ENCODE measurements around the gene SCLT1. TPM values are rescaled to one million over a fixed set of nuclear protein-coding genes. Genes with fewer than 3 reads are reported as not detected.

The SCLT1 gene
- total RNA-seq, 1 experiment from 2014 or later, result 24.1 TPM

DNA sequence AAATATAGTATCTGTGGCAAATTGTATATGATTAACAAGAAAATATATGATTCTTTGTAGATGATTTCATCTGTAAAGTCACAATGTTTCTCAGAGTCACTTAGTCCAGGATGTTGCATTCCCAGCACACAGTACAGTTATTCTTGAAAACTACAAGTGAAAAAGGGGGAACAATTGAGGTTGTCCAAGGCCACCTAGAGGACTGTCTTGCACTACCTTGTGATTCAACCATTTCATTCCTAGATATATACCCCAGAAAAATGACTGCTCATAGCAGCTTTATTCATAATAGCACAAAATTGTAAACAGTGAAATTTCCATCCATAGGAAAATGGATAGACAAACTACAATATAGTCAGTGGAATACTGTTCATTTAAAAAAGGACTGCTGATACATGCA is 18.6 kb upstream of the SCLT1 start:
- no peak for DNase-seq (ENCODE audit: low spot score)
- H3K4me3 ChIP-seq (ENCODE audit: low read depth, low read length, poor library complexity, severe bottlenecking), result no peak overlapping the region
- CTCF ChIA-PET, result no interaction called here
- H3K4me1 ChIP-seq (ENCODE audit: insufficient read depth, low read length, poor library complexity, severe bottlenecking), result no peaks in the 10 kb centered on the region
- no TSS peak for BruUV-seq (replicated peaks)
- H3K36me3 ChIP-seq (ENCODE audit: insufficient read depth, low read length, poor library complexity, severe bottlenecking), result no peaks in the 10 kb centered on the region
- TF ChIP-seq, protein P1, sequence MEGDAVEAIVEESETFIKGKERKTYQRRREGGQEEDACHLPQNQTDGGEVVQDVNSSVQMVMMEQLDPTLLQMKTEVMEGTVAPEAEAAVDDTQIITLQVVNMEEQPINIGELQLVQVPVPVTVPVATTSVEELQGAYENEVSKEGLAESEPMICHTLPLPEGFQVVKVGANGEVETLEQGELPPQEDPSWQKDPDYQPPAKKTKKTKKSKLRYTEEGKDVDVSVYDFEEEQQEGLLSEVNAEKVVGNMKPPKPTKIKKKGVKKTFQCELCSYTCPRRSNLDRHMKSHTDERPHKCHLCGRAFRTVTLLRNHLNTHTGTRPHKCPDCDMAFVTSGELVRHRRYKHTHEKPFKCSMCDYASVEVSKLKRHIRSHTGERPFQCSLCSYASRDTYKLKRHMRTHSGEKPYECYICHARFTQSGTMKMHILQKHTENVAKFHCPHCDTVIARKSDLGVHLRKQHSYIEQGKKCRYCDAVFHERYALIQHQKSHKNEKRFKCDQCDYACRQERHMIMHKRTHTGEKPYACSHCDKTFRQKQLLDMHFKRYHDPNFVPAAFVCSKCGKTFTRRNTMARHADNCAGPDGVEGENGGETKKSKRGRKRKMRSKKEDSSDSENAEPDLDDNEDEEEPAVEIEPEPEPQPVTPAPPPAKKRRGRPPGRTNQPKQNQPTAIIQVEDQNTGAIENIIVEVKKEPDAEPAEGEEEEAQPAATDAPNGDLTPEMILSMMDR (conservative IDR thresholded peaks at IDR 0.05; ENCODE audit: low read depth, low read length), result no peak
- TF ChIP-seq EZH2 (IDR thresholded peaks at IDR 0.05; ENCODE audit: borderline replicate concordance, low read depth, low read length, poor library complexity, severe bottlenecking), result no peak
- POLR2A ChIA-PET (ENCODE audit: low non-redundant PET), result no interaction called here
- no peaks in the 10 kb centered on the region for H3K9me3 ChIP-seq (ENCODE audit: low read depth, low read length, poor library complexity, severe bottlenecking)
- no peak overlapping the region for H3K27ac ChIP-seq (ENCODE audit: low read depth, low read length, poor library complexity, severe bottlenecking)
- intact Hi-C loops (cut with micrococcal nuclease; ENCODE audit: unreplicated experiment), result no loop called here
- H3K27me3 ChIP-seq (replicated peaks; ENCODE audit: insufficient read depth, low read depth, low read length, poor library complexity), result no peaks in the 10 kb centered on the region

DNA sequence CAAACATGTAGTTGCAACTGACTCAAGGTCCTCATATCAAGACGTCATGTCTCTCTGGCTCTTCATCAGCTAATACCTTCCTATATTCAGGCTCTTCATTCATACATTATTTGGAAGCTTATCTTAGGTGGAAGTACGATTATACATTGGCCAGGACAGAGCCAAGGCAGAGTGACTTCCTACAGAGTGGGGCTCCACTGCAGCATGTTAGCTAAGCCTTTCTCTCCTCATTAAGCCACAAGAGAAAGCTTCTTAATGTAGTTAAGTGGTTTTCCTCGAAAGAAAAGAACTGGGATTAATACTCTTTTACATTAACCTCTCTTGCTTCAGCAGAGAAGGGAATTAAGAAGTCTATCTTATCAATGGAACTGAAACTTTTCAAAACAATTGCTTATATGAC is 17.6 kb upstream of the SCLT1 start:
- intact Hi-C loops (cut with micrococcal nuclease; ENCODE audit: unreplicated experiment), result no loop called here
- no peaks in the 10 kb centered on the region for H3K27me3 ChIP-seq (replicated peaks; ENCODE audit: insufficient read depth, low read depth, low read length, poor library complexity)
- TF ChIP-seq, protein P1 (conservative IDR thresholded peaks at IDR 0.05; ENCODE audit: low read depth, low read length), result no peak
- no peak for TF ChIP-seq EZH2 (IDR thresholded peaks at IDR 0.05; ENCODE audit: borderline replicate concordance, low read depth, low read length, poor library complexity, severe bottlenecking)
- no peak overlapping the region for H3K27ac ChIP-seq (ENCODE audit: low read depth, low read length, poor library complexity, severe bottlenecking)
- DNase-seq (ENCODE audit: low spot score), result no peak
- POLR2A ChIA-PET (ENCODE audit: low non-redundant PET), result no interaction called here
- no peaks in the 10 kb centered on the region for H3K4me1 ChIP-seq (ENCODE audit: insufficient read depth, low read length, poor library complexity, severe bottlenecking)
- BruUV-seq (replicated peaks), result no TSS peak
- H3K36me3 ChIP-seq (ENCODE audit: insufficient read depth, low read length, poor library complexity, severe bottlenecking), result no peaks in the 10 kb centered on the region
- H3K9me3 ChIP-seq (ENCODE audit: low read depth, low read length, poor library complexity, severe bottlenecking), result no peaks in the 10 kb centered on the region
- H3K4me3 ChIP-seq (ENCODE audit: low read depth, low read length, poor library complexity, severe bottlenecking), result no peak overlapping the region
- CTCF ChIA-PET, result no interaction called here

DNA sequence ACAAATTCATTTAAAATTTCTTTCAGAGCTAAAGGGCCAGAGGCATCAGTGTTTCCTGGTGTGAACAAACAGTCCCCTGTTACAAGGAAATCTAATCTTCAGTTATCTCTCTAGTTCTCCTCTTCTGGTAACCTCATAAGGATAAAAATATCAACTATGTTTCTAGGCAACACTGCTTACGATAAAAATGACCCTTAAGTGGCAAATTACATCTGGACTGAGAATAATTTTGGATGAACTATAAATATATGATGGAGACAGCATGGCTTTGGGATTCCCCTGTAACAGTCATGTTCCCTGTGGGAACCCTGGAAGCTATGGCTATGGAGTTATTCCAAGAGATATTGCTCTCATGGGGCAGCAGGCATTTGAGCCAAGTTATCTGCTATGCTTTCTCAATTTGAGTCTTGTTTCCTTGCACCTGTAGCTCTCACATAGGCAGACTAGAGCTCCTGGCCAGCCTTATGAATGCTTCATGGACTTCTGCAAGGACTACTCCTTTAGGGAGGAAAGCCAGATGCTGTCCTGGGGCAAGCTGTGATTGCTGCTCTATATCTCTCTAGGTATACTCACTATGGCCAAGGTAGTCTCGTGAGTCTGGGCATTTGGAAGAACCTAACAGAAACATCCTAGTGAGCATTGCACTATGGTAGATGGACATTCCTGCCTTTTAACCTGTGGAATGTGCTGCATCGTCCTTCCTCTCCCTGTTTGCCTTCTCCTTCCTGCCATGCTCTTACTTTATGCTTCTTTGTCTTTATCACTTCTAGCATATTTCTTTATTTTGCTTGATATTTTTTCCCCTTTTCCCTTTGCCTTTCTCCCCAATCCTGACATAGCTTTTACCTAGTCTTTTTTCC is 16.9 kb upstream of the SCLT1 start:
- Histone ChIP-seq H3K4me3 (ENCODE audit: low read depth, low read length, poor library complexity, severe bottlenecking) (no peak overlapping the region), H3K4me1 (ENCODE audit: insufficient read depth, low read length, poor library complexity, severe bottlenecking) (no peaks in the 10 kb centered on the region), H3K36me3 (ENCODE audit: insufficient read depth, low read length, poor library complexity, severe bottlenecking) (no peaks in the 10 kb centered on the region), H3K27me3 (replicated peaks; ENCODE audit: insufficient read depth, low read depth, low read length, poor library complexity) (no peaks in the 10 kb centered on the region), H3K9me3 (ENCODE audit: low read depth, low read length, poor library complexity, severe bottlenecking) (no peaks in the 10 kb centered on the region), H3K27ac (ENCODE audit: low read depth, low read length, poor library complexity, severe bottlenecking) (no peak overlapping the region)
- CTCF ChIA-PET, result no interaction called here
- TF ChIP-seq, protein P1 (conservative IDR thresholded peaks at IDR 0.05; ENCODE audit: low read depth, low read length), result no peak
- TF ChIP-seq EZH2 (IDR thresholded peaks at IDR 0.05; ENCODE audit: borderline replicate concordance, low read depth, low read length, poor library complexity, severe bottlenecking), result no peak
- intact Hi-C loops (cut with micrococcal nuclease; ENCODE audit: unreplicated experiment), result no loop called here
- POLR2A ChIA-PET (ENCODE audit: low non-redundant PET), result no interaction called here
- DNase-seq (ENCODE audit: low spot score), result no peak
- no TSS peak for BruUV-seq (replicated peaks)

Measured in A673 (cell line).